ENCODE results near the gene CCDC88B. TPM values are rescaled to one million over a fixed set of nuclear protein-coding genes. Genes with fewer than 3 reads are reported as not detected.

Gene CCDC88B
- total RNA-seq, 1 experiment from 2014 or later, result 3.6 TPM

DNA sequence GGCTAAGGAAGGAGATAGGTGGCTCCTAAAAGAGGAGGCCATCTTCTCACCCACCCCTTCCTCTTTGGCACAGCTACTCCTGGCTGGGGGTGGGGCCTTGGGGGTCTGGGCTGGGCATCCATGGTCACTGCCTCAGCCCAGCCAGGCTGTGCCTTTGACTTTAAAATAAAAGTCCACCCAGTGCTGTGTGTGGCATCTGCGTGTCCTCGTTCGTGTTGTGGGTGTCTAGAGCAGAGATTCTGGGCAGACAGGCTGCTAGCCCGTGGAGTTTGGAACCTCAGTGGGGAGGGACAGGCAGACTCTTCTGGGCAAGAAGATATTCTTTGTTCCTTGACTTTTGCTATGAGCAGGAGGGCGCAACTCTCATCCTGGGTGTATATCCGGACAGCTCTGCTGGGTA lies 32.0 kb downstream of the CCDC88B start:
- Mint-ChIP-seq H3K36me3 (ENCODE audit: insufficient read depth, unreplicated experiment) (peaks cover 61% of the 10 kb centered on the region), H3K4me3 (ENCODE audit: unreplicated experiment) (no peak overlapping the region), H3K27me3 (ENCODE audit: insufficient read depth, unreplicated experiment) (no peaks in the 10 kb centered on the region), H3K4me1 (ENCODE audit: low read depth, unreplicated experiment) (peaks cover 7% of the 10 kb centered on the region), H3K9me3 (ENCODE audit: unreplicated experiment) (no peaks in the 10 kb centered on the region), H3K27ac (ENCODE audit: unreplicated experiment) (no peak overlapping the region)
- H3K27me3 ChIP-seq (replicated peaks; ENCODE audit: control insufficient read depth, insufficient read depth, low read length), result no peaks in the 10 kb centered on the region
- BruUV-seq (replicated peaks), result no TSS peak
- H3K4me1 ChIP-seq, result 0 out of 2 replicates have a peak, but pooled peaks cover 3% of the 10 kb centered on the region
- no peaks in the 10 kb centered on the region for H3K9me3 ChIP-seq
- no peak for DNase-seq
- ChIA-PET CTCF (interaction anchor here (0.6 to 2.3 kb wide), 6 partner anchors 13 to 281 kb away, joined by 3 to 26 read pairs (median 4); partner anchors contain the start of genes PRDX5 and TRMT112), POLR2A (interaction anchor here (0.5 to 1.8 kb wide), 4 partner anchors 39 to 194 kb away, joined by 3 to 11 read pairs (median 4); partner anchors contain the start of genes PRDX5 and TRMT112)
- H3K4me3 ChIP-seq (ENCODE audit: low read depth, low read length), result no peak overlapping the region
- TF ChIP-seq CTCF (IDR thresholded peaks at IDR 0.05; ENCODE audit: insufficient read depth in 1 of 2, low read depth in 1 of 2, low read length in 1 of 2, severe bottlenecking in 1 of 2, unreplicated experiment in 1 of 2), result no peak
- H3K36me3 ChIP-seq (ENCODE audit: control insufficient read depth, insufficient read depth, low read length), result no peaks in the 10 kb centered on the region; the same call in 1 of the 2 replicates
- intact Hi-C loops (cut with micrococcal nuclease; ENCODE audit: unreplicated experiment), result no loop called here

GRCh38 chr11:64372802-64373597 lies 33.0 kb downstream of the CCDC88B start:
- POLR2A ChIA-PET, result interaction anchor here (0.9 to 1.8 kb wide), 4 partner anchors 13 to 193 kb away, joined by 3 to 11 read pairs (median 4); partner anchors contain the start of genes PRDX5 and TRMT112
- Mint-ChIP-seq H3K4me3 (ENCODE audit: unreplicated experiment) (peak overlapping the region; percentile 88), H3K27me3 (ENCODE audit: insufficient read depth, unreplicated experiment) (no peaks in the 10 kb centered on the region), H3K36me3 (ENCODE audit: insufficient read depth, unreplicated experiment) (peaks cover 54% of the 10 kb centered on the region), H3K9me3 (ENCODE audit: unreplicated experiment) (no peaks in the 10 kb centered on the region), H3K27ac (ENCODE audit: unreplicated experiment) (peak overlapping the region; percentile 88), H3K4me1 (ENCODE audit: low read depth, unreplicated experiment) (peaks cover 7% of the 10 kb centered on the region)
- DNase-seq, result peak; percentile 94 to 97
- intact Hi-C loops (cut with micrococcal nuclease; ENCODE audit: unreplicated experiment), result loop anchor here (1.0 kb wide), 1 partner anchor 33 kb away; no protein-coding TSS in a partner anchor
- no peaks in the 10 kb centered on the region for H3K27me3 ChIP-seq (replicated peaks; ENCODE audit: control insufficient read depth, insufficient read depth, low read length)
- no peaks in the 10 kb centered on the region for H3K9me3 ChIP-seq
- TF ChIP-seq CTCF (IDR thresholded peaks at IDR 0.05; ENCODE audit: insufficient read depth in 1 of 2, low read depth in 1 of 2, low read length in 1 of 2, severe bottlenecking in 1 of 2, unreplicated experiment in 1 of 2), result no peak
- H3K4me3 ChIP-seq (ENCODE audit: low read depth, low read length), result peak overlapping the region; percentile 42
- no peaks in the 10 kb centered on the region; the same call in 1 of the 2 replicates for H3K36me3 ChIP-seq (ENCODE audit: control insufficient read depth, insufficient read depth, low read length)
- CTCF ChIA-PET, result interaction anchor here (0.6 to 2.3 kb wide), 7 partner anchors 14 to 375 kb away, joined by 3 to 26 read pairs (median 3); partner anchors contain the start of genes PRDX5 and TRMT112
- 0 out of 2 replicates have a peak, but pooled peaks cover 3% of the 10 kb centered on the region for H3K4me1 ChIP-seq
- BruUV-seq (replicated peaks), result no TSS peak

- ChIA-PET CTCF (interaction anchor here (0.6 to 2.3 kb wide), 4 partner anchors 18 to 375 kb away, joined by 3 to 26 read pairs (median 4); partner anchors contain the start of genes PRDX5 and TRMT112), POLR2A (interaction anchor here (1.1 to 1.8 kb wide), 2 partner anchors 12 to 56 kb away, joined by 4 to 11 read pairs; partner anchors contain the start of genes PRDX5 and TRMT112)
- H3K36me3 ChIP-seq (ENCODE audit: control insufficient read depth, insufficient read depth, low read length), result no peaks in the 10 kb centered on the region
- peak overlapping the region; percentile 88 for H3K4me3 Mint-ChIP-seq (ENCODE audit: unreplicated experiment)
- H3K27me3 Mint-ChIP-seq (ENCODE audit: insufficient read depth, unreplicated experiment), result no peaks in the 10 kb centered on the region
- no peak for DNase-seq
- intact Hi-C loops (cut with micrococcal nuclease; ENCODE audit: unreplicated experiment), result loop anchor here (1.0 kb wide), 1 partner anchor 33 kb away; no protein-coding TSS in a partner anchor
- BruUV-seq (replicated peaks), result TSS peak; percentile 59
- peak overlapping the region; percentile 88 for H3K27ac Mint-ChIP-seq (ENCODE audit: unreplicated experiment)
- 0 out of 2 replicates have a peak, but pooled peaks cover 3% of the 10 kb centered on the region for H3K4me1 ChIP-seq
- H3K4me1 Mint-ChIP-seq (ENCODE audit: low read depth, unreplicated experiment), result peaks cover 7% of the 10 kb centered on the region
- H3K4me3 ChIP-seq (ENCODE audit: low read depth, low read length), result peak overlapping the region; percentile 42
- H3K27me3 ChIP-seq (replicated peaks; ENCODE audit: control insufficient read depth, insufficient read depth, low read length), result no peaks in the 10 kb centered on the region
- no peak for TF ChIP-seq CTCF (IDR thresholded peaks at IDR 0.05; ENCODE audit: insufficient read depth in 1 of 2, low read depth in 1 of 2, low read length in 1 of 2, severe bottlenecking in 1 of 2, unreplicated experiment in 1 of 2)
- H3K36me3 Mint-ChIP-seq (ENCODE audit: insufficient read depth, unreplicated experiment), result peaks cover 49% of the 10 kb centered on the region
- H3K9me3 Mint-ChIP-seq (ENCODE audit: unreplicated experiment), result no peaks in the 10 kb centered on the region
- H3K9me3 ChIP-seq, result no peaks in the 10 kb centered on the region
Measured at GRCh38 chr11:64373598-64373974, 33.6 kb downstream of the CCDC88B start.

All from Caco-2 (cell line).